Loucy (cell line): ENCODE data around the gene APC2.

ENCODE experiments used
- H2AFZ ChIP-seq: fragments of 200-600 bp; sonication (generic); 2 replicates; pipeline ENCODE4 v1.6.0; 2016; ENCODE audit warnings: antibody characterized with exemption, mild to moderate bottlenecking, low read length, moderate library complexity
- H3F3A ChIP-seq: fragments of 200-600 bp; 2 replicates; pipeline ENCODE4 v1.6.0; 2016; ENCODE audit warnings: antibody characterized with exemption, low read depth, mild to moderate bottlenecking
- H3K27me3 ChIP-seq: fragments of 200-600 bp; sonication (generic); 2 replicates; pipeline ENCODE4 v1.6.1; 2014; ENCODE audit warnings: low read length, mild to moderate bottlenecking; ENCODE audit not compliant: insufficient read depth, poor library complexity, severe bottlenecking
- H3K36me3 ChIP-seq: fragments of 200-600 bp; sonication (generic); 2 replicates; pipeline ENCODE4 v1.6.1; 2016; ENCODE audit warnings: low read length; ENCODE audit not compliant: insufficient read depth
- H3K4me1 ChIP-seq: fragments of 200-600 bp; sonication (generic); 2 replicates; pipeline ENCODE4 v1.5.1; 2014; ENCODE audit warnings: low read length, mild to moderate bottlenecking; ENCODE audit not compliant: insufficient read depth, poor library complexity, severe bottlenecking
- H3K4me2 ChIP-seq: fragments of 200-600 bp; sonication (generic); 2 replicates; pipeline ENCODE4 v1.6.0; 2014; ENCODE audit warnings: antibody characterized with exemption, low read length, low read depth, mild to moderate bottlenecking; ENCODE audit not compliant: poor library complexity, severe bottlenecking
- H3K4me3 ChIP-seq: fragments of 200-600 bp; sonication (generic); 2 replicates; pipeline ENCODE4 v1.5.1; 2014; ENCODE audit warnings: low read length, mild to moderate bottlenecking, mixed read lengths; ENCODE audit not compliant: poor library complexity, severe bottlenecking
- H3K79me2 ChIP-seq: fragments of 200-600 bp; sonication (generic); 2 replicates; pipeline ENCODE4 v1.6.1; 2014; ENCODE audit warnings: low read length; ENCODE audit not compliant: insufficient read depth
- H3K9ac ChIP-seq: fragments of 200-600 bp; sonication (generic); 2 replicates; pipeline ENCODE4 v1.6.0; 2014; ENCODE audit warnings: mild to moderate bottlenecking, low read depth, low read length, moderate library complexity; ENCODE audit not compliant: poor library complexity, severe bottlenecking
- H3K9me2 ChIP-seq: fragments of 200-600 bp; sonication (generic); replicated peaks from 2 replicates; pipeline ENCODE4 v1.6.1; 2016; ENCODE audit warnings: low read depth, low read length, mixed read lengths
- H3K9me3 ChIP-seq: fragments of 200-600 bp; sonication (generic); 2 replicates; pipeline ENCODE4 v1.6.1; 2014; ENCODE audit warnings: mild to moderate bottlenecking, antibody characterized with exemption, low read length, low read depth; ENCODE audit not compliant: insufficient read depth
- H4K20me1 ChIP-seq: fragments of 200-600 bp; sonication (generic); 2 replicates; pipeline ENCODE4 v1.6.0; 2014; ENCODE audit warnings: antibody characterized with exemption, low read length, mild to moderate bottlenecking; ENCODE audit not compliant: insufficient read depth, poor library complexity, severe bottlenecking
- EZH2phosphoT487 ChIP-seq: fragments of 200-600 bp; IDR thresholded peaks from 2 replicates; pipeline ENCODE4 v1.6.1; 2018; ENCODE audit warnings: antibody characterized with exemption, mild to moderate bottlenecking, moderate library complexity, borderline replicate concordance
- TF ChIP-seq, protein P1 (sequence below): fragments of 200-600 bp; sonication (generic); conservative IDR thresholded peaks from 2 replicates; pipeline ENCODE4 v1.5.1; 2014; ENCODE audit warnings: mild to moderate bottlenecking, antibody characterized with exemption, low read length

APC2 gene

DNA sequence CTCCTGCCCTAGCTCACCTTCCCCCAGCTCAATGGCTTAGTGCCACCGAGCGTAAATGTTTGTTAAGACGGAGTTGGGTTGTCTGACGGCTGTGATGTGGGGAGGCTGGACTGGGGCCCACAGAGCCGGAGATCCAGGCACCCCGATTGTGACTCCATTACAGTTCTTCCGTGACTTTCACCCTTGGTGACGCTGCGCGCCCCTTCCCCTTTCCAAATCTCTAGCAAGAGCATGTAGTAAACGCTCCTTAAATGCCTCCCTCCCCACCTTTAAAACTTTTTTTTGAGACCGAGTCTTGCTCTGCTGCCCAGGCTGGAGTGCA, 41.9 kb downstream of the APC2 start:
- Histone ChIP-seq H3K4me1 (peaks cover 3% of the 10 kb centered on the region), H3K4me2 (peak overlapping the region; percentile 76)

GRCh38 chr19:1492474-1493006, 42.6 kb downstream of the APC2 start:
- Histone ChIP-seq H3K9me3 (no peaks in the 10 kb centered on the region), H3K4me1 (peaks cover 3% of the 10 kb centered on the region), H3K9ac (no peak overlapping the region), H3K9me2 (no peaks in the 10 kb centered on the region), H3K4me3 (no peak overlapping the region), H3K36me3 (no peaks in the 10 kb centered on the region), H3K79me2 (no peaks in the 10 kb centered on the region), H4K20me1 (no peaks in the 10 kb centered on the region), H3F3A (no peaks in the 10 kb centered on the region), H2AFZ (no peak overlapping the region), H3K27me3 (no peaks in the 10 kb centered on the region), H3K4me2 (no peak overlapping the region)
- TF ChIP-seq, protein P1, sequence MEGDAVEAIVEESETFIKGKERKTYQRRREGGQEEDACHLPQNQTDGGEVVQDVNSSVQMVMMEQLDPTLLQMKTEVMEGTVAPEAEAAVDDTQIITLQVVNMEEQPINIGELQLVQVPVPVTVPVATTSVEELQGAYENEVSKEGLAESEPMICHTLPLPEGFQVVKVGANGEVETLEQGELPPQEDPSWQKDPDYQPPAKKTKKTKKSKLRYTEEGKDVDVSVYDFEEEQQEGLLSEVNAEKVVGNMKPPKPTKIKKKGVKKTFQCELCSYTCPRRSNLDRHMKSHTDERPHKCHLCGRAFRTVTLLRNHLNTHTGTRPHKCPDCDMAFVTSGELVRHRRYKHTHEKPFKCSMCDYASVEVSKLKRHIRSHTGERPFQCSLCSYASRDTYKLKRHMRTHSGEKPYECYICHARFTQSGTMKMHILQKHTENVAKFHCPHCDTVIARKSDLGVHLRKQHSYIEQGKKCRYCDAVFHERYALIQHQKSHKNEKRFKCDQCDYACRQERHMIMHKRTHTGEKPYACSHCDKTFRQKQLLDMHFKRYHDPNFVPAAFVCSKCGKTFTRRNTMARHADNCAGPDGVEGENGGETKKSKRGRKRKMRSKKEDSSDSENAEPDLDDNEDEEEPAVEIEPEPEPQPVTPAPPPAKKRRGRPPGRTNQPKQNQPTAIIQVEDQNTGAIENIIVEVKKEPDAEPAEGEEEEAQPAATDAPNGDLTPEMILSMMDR = no peak
- TF ChIP-seq EZH2phosphoT487 = no peak

More for the DNA sequence above, 41.9 kb downstream of the APC2 start:
- Histone ChIP-seq H4K20me1 (no peaks in the 10 kb centered on the region), H3F3A (no peaks in the 10 kb centered on the region), H2AFZ (no peak overlapping the region), H3K36me3 (no peaks in the 10 kb centered on the region), H3K9me2 (no peaks in the 10 kb centered on the region), H3K9ac (no peak overlapping the region), H3K4me3 (peak overlapping the region; percentile 73), H3K9me3 (no peaks in the 10 kb centered on the region), H3K79me2 (no peaks in the 10 kb centered on the region), H3K27me3 (no peaks in the 10 kb centered on the region)
- TF ChIP-seq, protein P1 = no peak

GRCh38 chr19:1494115-1494815, 44.3 kb downstream of the APC2 start:
- Histone ChIP-seq H3K9ac (no peak overlapping the region), H2AFZ (no peak overlapping the region), H3K9me3 (no peaks in the 10 kb centered on the region), H3K4me2 (no peak overlapping the region), H3K79me2 (no peaks in the 10 kb centered on the region), H3K4me3 (no peak overlapping the region), H3K36me3 (no peaks in the 10 kb centered on the region), H3K4me1 (peaks cover 3% of the 10 kb centered on the region), H3K9me2 (no peaks in the 10 kb centered on the region), H4K20me1 (no peaks in the 10 kb centered on the region), H3K27me3 (no peaks in the 10 kb centered on the region), H3F3A (no peaks in the 10 kb centered on the region)
- TF ChIP-seq, protein P1 = no peak
- no peak for TF ChIP-seq EZH2phosphoT487
